IMR-90 (cell line): ENCODE measurements around the gene PPBP. TPM values are rescaled to one million over a fixed set of nuclear protein-coding genes. Genes with fewer than 3 reads are reported as not detected.

ENCODE experiments used
- ATAC-seq: fragments of 200-7000 bp; cut with Tn5 transposase; 2 replicates; pipeline ENCODE4 v1.9.1; 2020; ENCODE audit warnings: low read depth, mild to moderate bottlenecking, moderate library complexity
- BruUV-seq: library from RNA; stranded (reverse); fragments of 400-500 nt; replicated peaks from 2 replicates; lab custom pipeline; 2021; lab: Mats Ljungman, UMichigan
- CTCF ChIA-PET: fragments of 300-600 bp; formaldehyde crosslinking; extraction: SDS; loops from one replicate; lab custom pipeline; 2021; ENCODE audit warnings: antibody characterized with exemption; lab: Yijun Ruan, JAX
- POLR2A ChIA-PET: fragments of 300-600 bp; sonication (Branson Sonifier 250); formaldehyde crosslinking; loops from one replicate; lab custom pipeline; 2022; ENCODE audit warnings: antibody characterized with exemption; ENCODE audit not compliant: unreplicated experiment; lab: Charles Lee
- DNase-seq: peaks from one replicate; pipeline ENCODE4 v3.0.0; 2013
- H2AFZ ChIP-seq: replicated peaks from 2 replicates; pipeline ENCODE3; 2013; ENCODE audit warnings: low read length, mild to moderate bottlenecking; ENCODE audit not compliant: poor library complexity
- H2AK5ac ChIP-seq: 2 replicates; pipeline ENCODE4 v1.6.1; 2013; ENCODE audit warnings: low read depth, low read length, inconsistent platforms
- H2AK9ac ChIP-seq: replicated peaks from 2 replicates; pipeline ENCODE3; 2013; ENCODE audit warnings: mild to moderate bottlenecking, low read depth, low read length, moderate library complexity; ENCODE audit not compliant: poor library complexity
- H2BK120ac ChIP-seq: 2 replicates; pipeline ENCODE4 v1.6.1; 2013; ENCODE audit warnings: low read depth, low read length, inconsistent platforms
- H2BK15ac ChIP-seq: 3 replicates; pipeline ENCODE4 v1.6.1; 2013; ENCODE audit warnings: low read depth, low read length, inconsistent platforms
- H2BK20ac ChIP-seq: 2 replicates; pipeline ENCODE4 v1.6.1; 2013; ENCODE audit warnings: low read depth, mild to moderate bottlenecking, inconsistent platforms, low read length, moderate library complexity
- H2BK5ac ChIP-seq: 2 replicates; pipeline ENCODE4 v1.6.1; 2013; ENCODE audit warnings: mild to moderate bottlenecking, low read depth, low read length, inconsistent platforms; ENCODE audit not compliant: poor library complexity, severe bottlenecking
- H3K14ac ChIP-seq: replicated peaks from 2 replicates; pipeline ENCODE4 v1.6.1; 2013; ENCODE audit warnings: low read depth, low read length, inconsistent platforms
- H3K18ac ChIP-seq: 2 replicates; pipeline ENCODE4 v1.6.1; 2013; ENCODE audit warnings: low read depth, low read length, control low read depth
- H3K23ac ChIP-seq: 2 replicates; pipeline ENCODE4 v1.6.1; 2013; ENCODE audit warnings: low read depth, low read length, inconsistent platforms
- H3K27ac ChIP-seq: 2 replicates; pipeline ENCODE4 v1.5.1; 2013; ENCODE audit warnings: mild to moderate bottlenecking, control low read depth, low read length; ENCODE audit not compliant: insufficient read depth
- H3K27me3 ChIP-seq: 2 replicates; pipeline ENCODE4 v1.6.1; 2013; ENCODE audit warnings: low read length; ENCODE audit not compliant: control insufficient read depth, insufficient read depth
- H3K36me3 ChIP-seq: 2 replicates; pipeline ENCODE4 v1.6.1; 2013; ENCODE audit warnings: low read length, mixed read lengths; ENCODE audit not compliant: control insufficient read depth, insufficient read depth
- H3K4ac ChIP-seq: 2 replicates; pipeline ENCODE4 v1.6.1; 2013; ENCODE audit warnings: low read depth, low read length, inconsistent platforms
- H3K4me1 ChIP-seq: 2 replicates; pipeline ENCODE4 v1.6.1; 2013; ENCODE audit warnings: low read length, mixed read lengths; ENCODE audit not compliant: control insufficient read depth, insufficient read depth
- H3K4me2 ChIP-seq: 2 replicates; pipeline ENCODE4 v1.6.1; 2013; ENCODE audit warnings: low read depth, mild to moderate bottlenecking, control low read depth, low read length, moderate library complexity
- H3K4me3 ChIP-seq: 2 replicates; pipeline ENCODE4 v1.5.1; 2013; ENCODE audit warnings: low read depth, mild to moderate bottlenecking, control low read depth, low read length, moderate library complexity; ENCODE audit not compliant: insufficient read depth
- H3K56ac ChIP-seq: 2 replicates; pipeline ENCODE4 v1.6.1; 2013; ENCODE audit warnings: low read length, inconsistent platforms; ENCODE audit not compliant: insufficient read depth; ENCODE audit errors: extremely low read depth
- H3K79me1 ChIP-seq, 2 experiments: 2 replicates each; pipeline ENCODE4 v1.6.1; 2013; ENCODE audit warnings: low read length in 2 of 2, inconsistent platforms in 1 of 2, low read depth in 1 of 2
- H3K9ac ChIP-seq: 2 replicates; pipeline ENCODE4 v1.6.1; 2013; ENCODE audit warnings: low read depth, low read length, control low read depth
- H3K9me1 ChIP-seq: 2 replicates; pipeline ENCODE4 v1.6.1; 2013; ENCODE audit warnings: low read length, inconsistent platforms; ENCODE audit not compliant: insufficient read depth
- H3K9me3 ChIP-seq: 2 replicates; pipeline ENCODE4 v1.6.1; 2013; ENCODE audit warnings: low read length; ENCODE audit not compliant: control insufficient read depth, insufficient read depth
- H4K20me1 ChIP-seq: 2 replicates; pipeline ENCODE4 v1.6.1; 2013; ENCODE audit warnings: low read length, inconsistent platforms; ENCODE audit not compliant: insufficient read depth
- H4K5ac ChIP-seq: 2 replicates; pipeline ENCODE4 v1.6.1; 2013; ENCODE audit warnings: mild to moderate bottlenecking, low read depth, low read length, control low read depth
- H4K8ac ChIP-seq, 2 experiments: 2 replicates each; pipeline ENCODE4 v1.6.1; 2013; ENCODE audit warnings: low read depth in 2 of 2, low read length in 2 of 2, control low read depth in 1 of 2, inconsistent platforms in 1 of 2
- H4K91ac ChIP-seq: 2 replicates; pipeline ENCODE4 v1.6.1; 2013; ENCODE audit warnings: low read depth, low read length, inconsistent platforms; ENCODE audit not compliant: insufficient read depth
- CHD1 ChIP-seq: IDR thresholded peaks from 2 replicates; pipeline ENCODE4 v1.6.1; 2012; ENCODE audit warnings: low read depth, low read length, improper control_type of control experiment
- FOS ChIP-seq: fragments of 150-350 bp; IDR thresholded peaks from 2 replicates; pipeline ENCODE4 v1.6.1; 2016; ENCODE audit warnings: low read depth, low read length
- NFE2L2 ChIP-seq: fragments of 150-350 bp; IDR thresholded peaks from 2 replicates; pipeline ENCODE4 v1.6.1; 2016; ENCODE audit warnings: low read depth, mild to moderate bottlenecking, low read length
- RCOR1 ChIP-seq: IDR thresholded peaks from 2 replicates; pipeline ENCODE4 v1.6.1; 2012; ENCODE audit warnings: mild to moderate bottlenecking, low read length, improper control_type of control experiment; ENCODE audit not compliant: insufficient replicate concordance
- WGBS, 2 experiments: methylation state at CpG; one replicate each; pipeline versions ENCODE4 v1.1.5 to v1.1.7; 2013; ENCODE audit warnings: missing lambda C conversion rate in 2 of 2; ENCODE audit not compliant: insufficient read length in 1 of 2; ENCODE audit errors: extremely low coverage in 2 of 2; 5-methylcytosine and 5-hydroxymethylcytosine counted together
- dilution Hi-C: fragments of 300-500 bp; cut with HindIII; formaldehyde crosslinking; loops from one replicate; pipeline ENCODE4 v1.14.3; 2018; ENCODE audit warnings: low sequenced_read_pairs; ENCODE audit not compliant: unreplicated experiment
- in situ Hi-C: fragments of 300-500 bp; cut with MboI; formaldehyde crosslinking; loops from 3 replicates; pipeline ENCODE4 v1.14.3; 2019; ENCODE audit warnings: low sequenced_read_pairs, inconsistent platforms, mixed read lengths
- intact Hi-C: fragments of 100-400 bp; cut with micrococcal nuclease; formaldehyde crosslinking; loops from 2 replicates; pipeline ENCODE4 v1.10.0; 2022
- polyA plus RNA-seq, 3 experiments: library from polyadenylated mRNA; depleted of rRNA; stranded (reverse); fragments of >200 nt; gene quantifications; 2 replicates each; pipeline ENCODE4 v1.2.3, GENCODE V29; 2012; ENCODE audit warnings: low replicate concordance in 1 of 3
- total RNA-seq: library from RNA; depleted of rRNA; stranded (reverse); fragments of >200 nt; gene quantifications from 2 replicates; pipeline ENCODE4 v1.2.3, GENCODE V29; 2012

Gene PPBP
- total and polyA plus RNA-seq, 2 of the 4 experiments (the other 2 are of a cell fraction) = not detected

- H2AK5ac ChIP-seq = no peak overlapping the region
- no peak overlapping the region for H3K23ac ChIP-seq
- no peak overlapping the region for H2AFZ ChIP-seq
- H3K36me3 ChIP-seq = no peaks in the 10 kb centered on the region
- WGBS, 2 experiments = no CpG with 5 or more reads among the region's 2 CpGs
- no peak overlapping the region for H3K9ac ChIP-seq
- DNase-seq (no peak), ATAC-seq (no peak)
- H4K5ac ChIP-seq = no peak overlapping the region
- intact Hi-C loops (no loop called here), in situ Hi-C loops (no loop called here), dilution Hi-C loops (no loop called here)
- ChIA-PET CTCF (no interaction called here), POLR2A (no interaction called here)
- no peaks in the 10 kb centered on the region for H3K9me3 ChIP-seq
- H3K27me3 ChIP-seq = no peaks in the 10 kb centered on the region
- BruUV-seq = no TSS peak
- H4K8ac ChIP-seq = no peak overlapping the region
- no peak overlapping the region for H2BK15ac ChIP-seq
- H4K91ac ChIP-seq = no peak overlapping the region
- H3K79me1 ChIP-seq = no peaks in the 10 kb centered on the region
- H2AK9ac ChIP-seq = no peak overlapping the region
- H3K18ac ChIP-seq = no peak overlapping the region
- TF ChIP-seq FOS = no peak
- TF ChIP-seq RCOR1 = no peak
- no peak for TF ChIP-seq CHD1
- TF ChIP-seq NFE2L2 = no peak
- H3K4ac ChIP-seq = no peak overlapping the region
- peaks cover 1% of the 10 kb centered on the region for H3K9me1 ChIP-seq
- no peak overlapping the region for H3K14ac ChIP-seq
- no peak overlapping the region for H3K4me3 ChIP-seq
- no peak overlapping the region for H3K56ac ChIP-seq
- no peak overlapping the region for H3K4me2 ChIP-seq
- no peak overlapping the region for H3K27ac ChIP-seq
- H2BK120ac ChIP-seq = no peak overlapping the region
- H4K20me1 ChIP-seq = no peaks in the 10 kb centered on the region
- no peak overlapping the region for H2BK5ac ChIP-seq
- peaks cover 1% of the 10 kb centered on the region for H3K4me1 ChIP-seq
- no peak overlapping the region for H2BK20ac ChIP-seq
These were observed 35.7 kb upstream of the PPBP start for GRCh38 chr4:74023709-74024108.
